HL-60 (cell line): ENCODE measurements around the gene DPF3.

ENCODE experiments used
- GABPA ChIP-seq: IDR thresholded peaks from 2 replicates; pipeline ENCODE4 v1.6.1; 2012; ENCODE audit warnings: low read depth
- POLR2AphosphoS5 ChIP-seq: IDR thresholded peaks from 2 replicates; pipeline ENCODE4 v1.6.1; 2012; ENCODE audit warnings: low read depth
- SPI1 ChIP-seq: IDR thresholded peaks from 2 replicates; pipeline ENCODE4 v1.6.1; 2012; ENCODE audit warnings: low read depth, mild to moderate bottlenecking, borderline replicate concordance
- TF ChIP-seq, protein P1 (sequence below): IDR thresholded peaks from one replicate; pipeline ENCODE4 v1.5.1; 2011; ENCODE audit warnings: low read length, control low read depth, inconsistent platforms; ENCODE audit not compliant: insufficient read depth

GRCh38 chr14:72906879-72907278 lies 13.0 kb upstream of the DPF3 start:
- TF ChIP-seq, protein P1, sequence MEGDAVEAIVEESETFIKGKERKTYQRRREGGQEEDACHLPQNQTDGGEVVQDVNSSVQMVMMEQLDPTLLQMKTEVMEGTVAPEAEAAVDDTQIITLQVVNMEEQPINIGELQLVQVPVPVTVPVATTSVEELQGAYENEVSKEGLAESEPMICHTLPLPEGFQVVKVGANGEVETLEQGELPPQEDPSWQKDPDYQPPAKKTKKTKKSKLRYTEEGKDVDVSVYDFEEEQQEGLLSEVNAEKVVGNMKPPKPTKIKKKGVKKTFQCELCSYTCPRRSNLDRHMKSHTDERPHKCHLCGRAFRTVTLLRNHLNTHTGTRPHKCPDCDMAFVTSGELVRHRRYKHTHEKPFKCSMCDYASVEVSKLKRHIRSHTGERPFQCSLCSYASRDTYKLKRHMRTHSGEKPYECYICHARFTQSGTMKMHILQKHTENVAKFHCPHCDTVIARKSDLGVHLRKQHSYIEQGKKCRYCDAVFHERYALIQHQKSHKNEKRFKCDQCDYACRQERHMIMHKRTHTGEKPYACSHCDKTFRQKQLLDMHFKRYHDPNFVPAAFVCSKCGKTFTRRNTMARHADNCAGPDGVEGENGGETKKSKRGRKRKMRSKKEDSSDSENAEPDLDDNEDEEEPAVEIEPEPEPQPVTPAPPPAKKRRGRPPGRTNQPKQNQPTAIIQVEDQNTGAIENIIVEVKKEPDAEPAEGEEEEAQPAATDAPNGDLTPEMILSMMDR, result no peak
- TF ChIP-seq POLR2AphosphoS5, result no peak
- no peak for TF ChIP-seq SPI1
- TF ChIP-seq GABPA, result no peak
